OCI-LY1 (cell line): ENCODE results near the gene CREG1.

ENCODE experiments used
- EZH2 ChIP-seq: fragments of 200-600 bp; sonication (generic), shearing (Covaris generic); IDR thresholded peaks from 2 replicates; pipeline ENCODE4 v1.8.0; 2017; ENCODE audit warnings: borderline replicate concordance, mixed run types, mild to moderate bottlenecking, antibody characterized with exemption, low read length, moderate library complexity, mixed read lengths
- TF ChIP-seq, protein P1 (sequence below): fragments of 200-600 bp; sonication (generic), shearing (Covaris generic); IDR thresholded peaks from 2 replicates; pipeline ENCODE4 v1.5.1; 2017; ENCODE audit warnings: mild to moderate bottlenecking, antibody characterized with exemption, low read length, moderate library complexity, mixed read lengths

DNA sequence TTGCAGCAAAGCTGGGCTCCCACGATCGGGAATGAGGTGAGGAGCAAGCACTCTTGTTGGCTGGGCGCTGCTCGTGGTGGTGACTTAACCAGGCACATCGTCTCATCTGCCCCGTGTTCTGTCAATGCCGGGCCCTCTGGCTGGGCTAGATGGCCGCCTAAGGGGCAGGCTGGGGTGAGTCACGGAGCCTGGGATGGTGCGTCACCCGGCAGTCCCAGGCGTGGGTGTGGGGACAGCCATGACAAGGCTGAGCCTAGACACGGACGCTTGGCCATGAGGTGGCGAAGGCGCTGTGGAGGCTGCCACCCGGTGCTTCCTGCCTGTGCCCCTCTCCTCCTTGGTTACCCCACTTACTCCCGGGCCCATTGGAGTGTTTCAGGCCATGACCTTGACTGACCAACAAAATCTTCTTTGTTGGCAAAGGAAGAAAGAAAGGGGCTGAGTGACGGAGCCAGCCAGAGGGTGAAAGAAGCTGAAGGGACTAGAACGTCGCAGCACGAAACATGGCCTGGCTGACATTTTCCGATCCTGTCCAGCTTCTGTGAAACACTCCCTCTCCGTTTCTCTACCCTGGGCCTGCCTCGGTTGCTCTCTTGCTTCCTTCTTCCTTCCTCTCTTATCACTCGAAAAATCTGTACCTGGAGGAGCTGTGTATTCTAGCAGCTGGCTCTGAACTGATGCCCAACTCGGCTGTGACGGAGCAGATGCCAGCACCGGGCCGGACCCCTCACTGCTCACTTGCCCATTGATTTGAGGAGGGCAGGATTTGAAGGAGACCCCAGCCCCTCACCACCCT lies 35.8 kb downstream of the CREG1 start:
- TF ChIP-seq, protein P1, sequence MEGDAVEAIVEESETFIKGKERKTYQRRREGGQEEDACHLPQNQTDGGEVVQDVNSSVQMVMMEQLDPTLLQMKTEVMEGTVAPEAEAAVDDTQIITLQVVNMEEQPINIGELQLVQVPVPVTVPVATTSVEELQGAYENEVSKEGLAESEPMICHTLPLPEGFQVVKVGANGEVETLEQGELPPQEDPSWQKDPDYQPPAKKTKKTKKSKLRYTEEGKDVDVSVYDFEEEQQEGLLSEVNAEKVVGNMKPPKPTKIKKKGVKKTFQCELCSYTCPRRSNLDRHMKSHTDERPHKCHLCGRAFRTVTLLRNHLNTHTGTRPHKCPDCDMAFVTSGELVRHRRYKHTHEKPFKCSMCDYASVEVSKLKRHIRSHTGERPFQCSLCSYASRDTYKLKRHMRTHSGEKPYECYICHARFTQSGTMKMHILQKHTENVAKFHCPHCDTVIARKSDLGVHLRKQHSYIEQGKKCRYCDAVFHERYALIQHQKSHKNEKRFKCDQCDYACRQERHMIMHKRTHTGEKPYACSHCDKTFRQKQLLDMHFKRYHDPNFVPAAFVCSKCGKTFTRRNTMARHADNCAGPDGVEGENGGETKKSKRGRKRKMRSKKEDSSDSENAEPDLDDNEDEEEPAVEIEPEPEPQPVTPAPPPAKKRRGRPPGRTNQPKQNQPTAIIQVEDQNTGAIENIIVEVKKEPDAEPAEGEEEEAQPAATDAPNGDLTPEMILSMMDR = no peak
- no peak for TF ChIP-seq EZH2
